ENCODE data around the gene PRSS1.

GRCh38 chr7:142784096-142784495 is 34.8 kb downstream of the PRSS1 start:
- no peak for TF ChIP-seq POLR2A (IDR thresholded peaks at IDR 0.05)
- TF ChIP-seq CTCF (IDR thresholded peaks at IDR 0.05), result no peak

Data from breast epithelium (tissue), 3 donors.